Amniotic stem cell (primary cell): ENCODE measurements around the gene OPRL1.
"Not testable (repeated sequence)": the region's sequence is repeated elsewhere in the genome, so short reads cannot be mapped to it uniquely, and the experiment has no call there.

Experiments used
- DNase-seq: peaks from one replicate; lab custom pipeline; 2025; lab: John Stamatoyannopoulos, UW

The OPRL1 gene

DNA sequence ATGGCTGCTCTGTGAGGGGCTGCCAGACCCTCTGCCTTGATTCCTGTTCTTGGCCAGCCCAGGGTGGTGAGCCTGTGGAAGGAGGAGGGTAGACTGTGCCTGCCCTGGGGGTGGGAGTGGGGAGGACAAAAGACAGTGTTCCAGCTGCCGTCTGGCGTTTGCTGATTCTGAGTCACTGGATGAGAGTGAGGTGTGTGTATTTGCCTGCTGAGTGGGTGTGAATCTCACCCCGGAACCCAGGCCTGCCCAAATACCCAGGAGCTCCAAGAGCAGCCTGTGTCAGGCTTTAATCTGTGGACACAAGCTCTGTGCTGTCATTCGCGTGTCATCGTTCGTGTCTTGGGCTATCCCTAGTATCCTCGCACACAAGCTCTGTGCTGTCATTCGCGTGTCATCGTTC lies 6.9 kb downstream of the OPRL1 start:
- DNase-seq, result no peak

GRCh38 chr20:64087226-64087825 lies 7.4 kb downstream of the OPRL1 start:
- not testable (repeated sequence) for DNase-seq

DNA sequence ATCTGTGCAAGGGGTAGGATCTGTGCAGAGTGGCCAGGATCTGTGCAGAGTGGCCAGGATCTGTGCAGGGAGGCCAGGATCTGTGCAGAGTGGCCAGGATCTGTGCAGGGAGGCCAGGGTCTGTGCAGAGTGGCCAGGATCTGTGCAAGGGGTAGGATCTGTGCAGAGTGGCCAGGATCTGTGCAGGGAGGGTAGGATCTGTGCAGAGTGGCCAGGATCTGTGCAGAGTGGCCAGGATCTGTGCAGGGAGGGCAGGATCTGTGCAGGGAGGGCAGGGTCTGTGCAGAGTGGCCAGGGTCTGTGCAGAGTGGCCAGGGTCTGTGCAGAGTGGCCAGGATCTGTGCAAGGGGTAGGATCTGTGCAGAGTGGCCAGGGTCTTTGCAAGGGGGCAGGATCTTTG lies 8.7 kb downstream of the OPRL1 start:
- not testable (repeated sequence) for DNase-seq

GRCh38 chr20:64090165-64090564 lies 10.3 kb downstream of the OPRL1 start:
- DNase-seq, result no peak

- DNase-seq, result no peak
Measured at GRCh38 chr20:64091340-64091739, 11.5 kb downstream of the OPRL1 start.

- no peak for DNase-seq
Measured at GRCh38 chr20:64091770-64092169, 11.9 kb downstream of the OPRL1 start.

DNA sequence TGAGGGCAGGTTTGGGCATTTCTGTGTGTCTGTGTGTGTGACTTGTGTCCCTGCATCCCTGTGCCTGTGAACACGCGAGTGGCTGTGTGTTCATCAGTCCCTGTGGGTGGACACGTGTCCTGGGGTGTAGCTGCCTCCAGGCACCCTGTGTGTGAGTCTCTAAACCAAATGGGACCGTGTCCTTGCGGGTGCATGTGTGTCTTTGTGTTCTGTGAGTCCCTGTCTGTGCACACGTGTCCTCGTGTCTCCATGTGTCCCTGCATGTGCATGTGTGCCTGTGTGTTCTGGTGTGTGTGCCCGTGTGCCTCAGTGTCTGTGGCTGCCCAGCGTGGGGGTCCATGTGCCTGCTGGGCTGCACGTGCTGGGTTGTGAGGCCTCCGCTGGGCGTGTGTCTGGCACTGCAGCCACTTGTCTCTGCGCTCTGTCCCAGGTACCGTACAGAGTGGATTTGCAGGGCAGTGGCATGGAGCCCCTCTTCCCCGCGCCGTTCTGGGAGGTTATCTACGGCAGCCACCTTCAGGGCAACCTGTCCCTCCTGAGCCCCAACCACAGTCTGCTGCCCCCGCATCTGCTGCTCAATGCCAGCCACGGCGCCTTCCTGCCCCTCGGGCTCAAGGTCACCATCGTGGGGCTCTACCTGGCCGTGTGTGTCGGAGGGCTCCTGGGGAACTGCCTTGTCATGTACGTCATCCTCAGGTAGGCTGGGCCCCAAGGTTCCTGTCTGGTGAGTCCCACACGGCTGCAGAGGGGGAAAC lies 12.6 kb downstream of the OPRL1 start:
- no peak for DNase-seq

GRCh38 chr20:64093013-64093503 lies 13.2 kb downstream of the OPRL1 start:
- DNase-seq, result no peak

DNA sequence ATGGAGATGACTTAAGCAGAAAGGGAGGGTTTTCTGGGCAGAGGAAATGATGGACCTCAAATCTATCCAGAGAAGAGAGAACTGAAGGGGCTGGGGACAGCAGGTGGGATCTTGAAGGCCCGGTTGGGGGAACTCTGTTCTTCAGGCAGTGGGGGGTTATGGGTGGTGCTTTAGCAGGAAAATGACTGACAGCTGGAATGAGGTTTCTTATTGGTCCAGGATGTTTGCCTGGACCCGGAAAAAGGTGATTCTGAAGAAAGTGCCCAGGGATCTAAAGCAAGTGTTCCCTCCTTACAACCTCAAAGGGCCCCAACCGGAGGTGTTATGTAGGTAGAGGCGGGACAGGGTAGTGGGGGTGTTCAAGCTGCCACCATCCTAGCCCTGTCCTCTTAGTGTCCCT lies 15.6 kb downstream of the OPRL1 start:
- no peak for DNase-seq

DNA sequence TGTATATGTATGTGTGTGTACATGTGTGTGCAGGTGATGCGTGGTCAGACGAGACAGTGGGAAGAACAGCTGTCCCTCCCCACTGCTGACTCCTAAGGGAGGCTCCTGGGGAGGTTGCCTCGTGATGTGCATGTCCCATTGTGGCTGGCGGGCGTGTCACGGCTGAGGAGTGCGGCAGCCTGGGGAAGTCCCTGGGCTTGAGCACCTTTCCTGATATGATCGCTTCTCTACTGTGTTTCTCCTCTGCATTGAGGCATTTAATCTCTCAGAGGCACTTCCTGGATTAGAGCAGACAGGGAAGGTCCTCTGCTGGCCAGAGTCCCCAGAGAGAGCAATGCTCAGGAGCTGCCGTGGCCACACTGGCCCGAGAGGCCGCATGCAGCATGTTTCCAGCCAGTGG lies 16.0 kb downstream of the OPRL1 start:
- DNase-seq, result no peak

- no peak for DNase-seq
Measured at GRCh38 chr20:64096535-64096934, 16.7 kb downstream of the OPRL1 start.

DNA sequence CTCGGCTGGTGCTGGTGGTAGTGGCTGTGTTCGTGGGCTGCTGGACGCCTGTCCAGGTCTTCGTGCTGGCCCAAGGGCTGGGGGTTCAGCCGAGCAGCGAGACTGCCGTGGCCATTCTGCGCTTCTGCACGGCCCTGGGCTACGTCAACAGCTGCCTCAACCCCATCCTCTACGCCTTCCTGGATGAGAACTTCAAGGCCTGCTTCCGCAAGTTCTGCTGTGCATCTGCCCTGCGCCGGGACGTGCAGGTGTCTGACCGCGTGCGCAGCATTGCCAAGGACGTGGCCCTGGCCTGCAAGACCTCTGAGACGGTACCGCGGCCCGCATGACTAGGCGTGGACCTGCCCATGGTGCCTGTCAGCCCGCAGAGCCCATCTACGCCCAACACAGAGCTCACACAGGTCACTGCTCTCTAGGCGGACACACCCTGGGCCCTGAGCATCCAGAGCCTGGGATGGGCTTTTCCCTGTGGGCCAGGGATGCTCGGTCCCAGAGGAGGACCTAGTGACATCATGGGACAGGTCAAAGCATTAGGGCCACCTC lies 18.7 kb downstream of the OPRL1 start:
- no peak for DNase-seq

- DNase-seq, result no peak
Measured at GRCh38 chr20:64099086-64099786, 19.4 kb downstream of the OPRL1 start.

DNA sequence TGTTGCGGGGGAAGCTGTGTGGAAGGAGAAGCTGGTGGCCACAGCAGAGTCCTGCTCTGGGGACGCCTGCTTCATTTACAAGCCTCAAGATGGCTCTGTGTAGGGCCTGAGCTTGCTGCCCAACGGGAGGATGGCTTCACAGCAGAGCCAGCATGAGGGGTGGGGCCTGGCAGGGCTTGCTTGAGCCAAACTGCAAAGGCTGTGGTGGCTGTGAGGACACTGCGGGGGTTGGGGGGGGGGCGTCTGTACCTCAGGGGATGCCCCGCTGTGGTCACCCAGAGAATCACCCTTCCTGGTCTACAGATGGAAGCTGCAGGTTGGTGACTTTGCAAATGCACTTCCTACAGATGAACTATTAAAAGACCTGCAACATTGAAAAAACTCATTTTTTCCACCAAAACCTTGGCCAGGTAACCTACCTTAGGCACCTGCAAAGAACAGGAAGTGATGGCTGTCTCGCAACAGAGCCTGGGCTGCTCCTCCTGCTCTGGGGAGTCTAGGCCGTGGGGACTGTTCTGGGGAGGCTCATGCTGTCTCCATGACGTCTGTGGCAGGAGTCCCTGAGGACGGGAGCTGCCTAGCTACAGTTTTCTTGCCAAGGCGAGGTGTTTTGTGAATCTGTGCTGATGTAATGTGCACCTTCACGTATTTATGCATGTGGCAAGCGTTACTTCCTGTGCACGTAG lies 20.1 kb downstream of the OPRL1 start:
- no peak for DNase-seq

DNA sequence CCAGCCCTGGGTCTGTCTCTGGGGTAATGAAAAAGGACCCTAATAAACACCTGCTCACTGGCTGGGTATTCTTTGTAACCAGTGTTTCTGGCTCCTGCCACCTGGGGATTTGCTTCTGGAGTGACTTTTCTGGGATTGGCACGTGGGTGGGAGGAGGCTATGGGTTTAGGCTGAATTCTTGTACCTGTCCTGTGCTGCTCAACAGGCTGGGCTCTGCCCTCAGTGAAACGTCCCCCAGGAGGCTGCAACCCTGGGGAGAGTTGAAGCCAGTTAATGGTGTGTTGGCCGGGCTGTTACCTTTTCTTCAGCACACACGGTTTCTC lies 20.6 kb downstream of the OPRL1 start:
- no peak for DNase-seq

- no peak for DNase-seq
Measured at GRCh38 chr20:64100946-64101688, 21.2 kb downstream of the OPRL1 start.

DNA sequence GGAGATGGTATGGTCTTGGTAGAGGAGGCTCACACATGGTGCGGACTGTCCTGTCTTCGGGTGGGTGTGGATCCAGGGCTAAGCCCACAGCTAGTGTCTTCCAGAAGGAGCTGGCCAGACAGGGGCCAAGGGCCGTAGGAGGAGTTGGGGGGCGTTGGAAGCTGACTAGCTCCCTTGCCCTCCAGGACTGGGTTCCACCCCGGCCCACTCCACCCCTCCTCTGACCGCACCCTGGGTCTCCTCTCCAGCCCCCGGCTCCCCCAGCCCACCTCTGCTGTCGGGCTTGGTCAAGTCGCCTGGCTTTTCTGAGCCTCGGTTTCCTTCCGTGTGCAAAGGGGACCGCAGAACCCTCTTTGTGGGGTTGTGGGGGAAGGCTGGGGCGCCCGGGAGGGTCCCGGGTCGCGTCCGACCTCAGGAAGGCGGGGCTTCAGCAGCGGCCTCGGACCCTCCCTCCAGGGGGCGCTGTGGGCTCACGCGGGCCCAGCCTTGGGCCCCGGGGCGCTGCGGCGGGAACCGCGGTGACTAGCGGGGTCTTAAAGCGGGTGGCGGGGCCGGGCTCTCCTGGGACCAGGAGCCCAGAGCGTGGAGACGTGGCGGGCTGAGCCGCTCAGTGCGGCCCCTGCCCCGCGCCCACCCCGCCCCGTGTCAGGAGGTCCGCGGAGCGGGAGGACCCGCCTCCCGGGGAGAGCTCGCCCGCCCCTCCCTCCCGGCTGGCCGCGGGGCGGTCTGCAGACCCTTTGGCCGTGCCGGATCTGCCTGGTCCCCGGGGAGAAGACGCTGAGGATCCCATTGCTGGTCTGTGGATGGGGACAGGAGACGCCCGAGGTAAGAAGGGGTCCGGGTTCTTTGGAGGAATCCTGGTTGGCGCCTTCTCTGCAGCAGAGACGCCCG lies 22.1 kb downstream of the OPRL1 start:
- no peak for DNase-seq

DNA sequence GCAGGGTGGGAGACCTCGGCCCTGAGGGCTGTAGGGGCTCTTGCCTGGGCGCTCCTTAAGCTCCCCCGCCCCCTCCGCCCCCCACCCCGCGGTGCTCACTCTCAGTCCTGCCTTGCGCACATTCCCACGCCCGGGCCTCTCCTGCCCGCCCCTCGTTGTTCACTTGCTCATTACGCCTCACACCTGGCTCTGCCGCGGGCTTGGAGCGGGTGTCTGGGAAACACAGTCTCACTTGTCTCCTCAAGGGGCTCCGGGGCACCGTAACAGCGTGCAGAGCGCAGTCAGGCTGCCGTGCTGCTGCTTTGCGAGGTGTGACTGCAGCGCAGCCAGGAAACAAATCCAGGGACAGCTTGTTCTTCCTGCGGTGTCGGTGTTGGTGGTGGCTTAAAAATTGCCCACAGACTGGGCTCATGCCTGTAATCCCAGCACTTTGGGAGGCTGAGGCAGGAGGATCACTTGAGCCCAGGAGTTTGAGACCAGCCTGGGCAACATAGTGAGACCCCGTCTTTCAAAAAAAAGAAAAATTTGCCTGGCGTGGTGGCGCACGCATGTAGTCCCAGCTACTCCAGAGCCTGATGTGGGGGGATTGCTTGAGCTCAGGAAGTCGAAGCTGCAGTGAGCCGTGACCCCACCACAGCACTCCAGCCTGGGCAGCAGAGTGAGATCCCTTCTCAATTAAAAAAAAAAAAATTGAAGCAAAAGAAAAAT lies 22.9 kb downstream of the OPRL1 start:
- no peak for DNase-seq

- no peak for DNase-seq
Measured at GRCh38 chr20:64103871-64104666, 24.2 kb downstream of the OPRL1 start.
